Gastrocnemius medialis (tissue), 4 donors: Measurements from ENCODE around the gene SALL2.

Experiments
- POLR2A ChIP-seq, 2 donors: fragments of 450-650 bp; IDR thresholded peaks; one replicate each; pipeline ENCODE4 v1.6.1; 2017; ENCODE audit warnings: antibody characterized with exemption in 2 of 2, mild to moderate bottlenecking in 2 of 2, moderate library complexity in 2 of 2
- TF ChIP-seq, protein P1 (sequence below), 5 experiments: fragments of 450-650 bp in 3 of 5; fragments of 200-600 bp in 2 of 5; sonication (generic) in 2 of 5; IDR thresholded peaks in 4 of 5; conservative IDR thresholded peaks in 1 of 5; 1 replicate in 4 of 5; 2 replicates in 1 of 5; pipeline ENCODE4 v1.5.1; 2016 to 2019; ENCODE audit warnings: antibody characterized with exemption in 5 of 5, mild to moderate bottlenecking in 3 of 5, moderate library complexity in 3 of 5

- TF ChIP-seq, protein P1, sequence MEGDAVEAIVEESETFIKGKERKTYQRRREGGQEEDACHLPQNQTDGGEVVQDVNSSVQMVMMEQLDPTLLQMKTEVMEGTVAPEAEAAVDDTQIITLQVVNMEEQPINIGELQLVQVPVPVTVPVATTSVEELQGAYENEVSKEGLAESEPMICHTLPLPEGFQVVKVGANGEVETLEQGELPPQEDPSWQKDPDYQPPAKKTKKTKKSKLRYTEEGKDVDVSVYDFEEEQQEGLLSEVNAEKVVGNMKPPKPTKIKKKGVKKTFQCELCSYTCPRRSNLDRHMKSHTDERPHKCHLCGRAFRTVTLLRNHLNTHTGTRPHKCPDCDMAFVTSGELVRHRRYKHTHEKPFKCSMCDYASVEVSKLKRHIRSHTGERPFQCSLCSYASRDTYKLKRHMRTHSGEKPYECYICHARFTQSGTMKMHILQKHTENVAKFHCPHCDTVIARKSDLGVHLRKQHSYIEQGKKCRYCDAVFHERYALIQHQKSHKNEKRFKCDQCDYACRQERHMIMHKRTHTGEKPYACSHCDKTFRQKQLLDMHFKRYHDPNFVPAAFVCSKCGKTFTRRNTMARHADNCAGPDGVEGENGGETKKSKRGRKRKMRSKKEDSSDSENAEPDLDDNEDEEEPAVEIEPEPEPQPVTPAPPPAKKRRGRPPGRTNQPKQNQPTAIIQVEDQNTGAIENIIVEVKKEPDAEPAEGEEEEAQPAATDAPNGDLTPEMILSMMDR (IDR thresholded peaks at IDR 0.05 in 4 of 5, conservative IDR thresholded peaks at IDR 0.05 in 1 of 5): no peak
- TF ChIP-seq POLR2A (IDR thresholded peaks at IDR 0.05): peak; percentile 52 to 63
These were observed 15.2 kb downstream of the SALL2 start, which contains the start of gene METTL3 for GRCh38 chr14:21510735-21511657.
